Smooth muscle cell of the pulmonary artery (primary cell): ENCODE measurements around the gene NTMT2. TPM values are rescaled to one million over a fixed set of nuclear protein-coding genes. Genes with fewer than 3 reads are reported as not detected.

ENCODE experiments used
- total RNA-seq: library from RNA; depleted of rRNA; stranded (reverse); fragments of >200 nt; gene quantifications from 2 replicates; pipeline ENCODE4 v1.2.3, GENCODE V29; 2014

Gene NTMT2
- not detected in 2 replicates for total RNA-seq

GRCh38 chr1:170145770-170146676 lies at the start of gene NTMT2:
NTMT2 (plus strand) TSS chr1:170145959; CDS start chr1:170146108, 149 bp downstream.

Other genes starting within 250 kb of the NTMT2 start
- gene KIFAP3, start 71.3 kb upstream of the NTMT2 start, total RNA-seq: 28.5 and 51.5 TPM in 2 replicates